ENCODE results near the gene FKBP7.
"Not testable (repeated sequence)": the region's sequence is repeated elsewhere in the genome, so short reads cannot be mapped to it uniquely, and the experiment has no call there.

DNA sequence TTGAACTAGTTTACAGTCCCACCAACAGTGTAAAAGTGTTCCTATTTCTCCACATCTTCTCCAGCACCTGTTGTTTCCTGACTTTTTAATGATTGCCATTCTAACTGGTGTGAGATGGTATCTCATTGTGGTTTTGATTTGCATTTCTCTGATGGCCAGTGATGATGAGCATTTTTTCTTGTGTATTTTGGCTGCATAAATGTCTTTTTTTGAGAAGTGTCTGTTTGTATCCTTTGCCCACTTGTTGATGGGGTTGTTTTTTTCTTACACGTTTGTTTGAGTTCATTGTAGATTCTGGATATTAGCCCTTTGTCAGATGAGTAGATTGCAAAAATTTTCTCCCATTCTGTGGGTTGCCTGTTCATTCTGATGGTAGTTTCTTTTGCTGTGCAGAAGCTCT lies 47.1 kb upstream of the FKBP7 start:
- TF ChIP-seq, protein P1, sequence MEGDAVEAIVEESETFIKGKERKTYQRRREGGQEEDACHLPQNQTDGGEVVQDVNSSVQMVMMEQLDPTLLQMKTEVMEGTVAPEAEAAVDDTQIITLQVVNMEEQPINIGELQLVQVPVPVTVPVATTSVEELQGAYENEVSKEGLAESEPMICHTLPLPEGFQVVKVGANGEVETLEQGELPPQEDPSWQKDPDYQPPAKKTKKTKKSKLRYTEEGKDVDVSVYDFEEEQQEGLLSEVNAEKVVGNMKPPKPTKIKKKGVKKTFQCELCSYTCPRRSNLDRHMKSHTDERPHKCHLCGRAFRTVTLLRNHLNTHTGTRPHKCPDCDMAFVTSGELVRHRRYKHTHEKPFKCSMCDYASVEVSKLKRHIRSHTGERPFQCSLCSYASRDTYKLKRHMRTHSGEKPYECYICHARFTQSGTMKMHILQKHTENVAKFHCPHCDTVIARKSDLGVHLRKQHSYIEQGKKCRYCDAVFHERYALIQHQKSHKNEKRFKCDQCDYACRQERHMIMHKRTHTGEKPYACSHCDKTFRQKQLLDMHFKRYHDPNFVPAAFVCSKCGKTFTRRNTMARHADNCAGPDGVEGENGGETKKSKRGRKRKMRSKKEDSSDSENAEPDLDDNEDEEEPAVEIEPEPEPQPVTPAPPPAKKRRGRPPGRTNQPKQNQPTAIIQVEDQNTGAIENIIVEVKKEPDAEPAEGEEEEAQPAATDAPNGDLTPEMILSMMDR (optimal IDR thresholded peaks at IDR 0.05 in 1 of 3, IDR thresholded peaks at IDR 0.05 in 1 of 3, conservative IDR thresholded peaks at IDR 0.05 in 1 of 3; ENCODE audit: extremely low read depth in 1 of 3, insufficient read depth in 2 of 3, low read length in 3 of 3): not testable (repeated sequence)
- TF ChIP-seq EZH2 (IDR thresholded peaks at IDR 0.05; ENCODE audit: low read length): not testable (repeated sequence)
